Measurements from ENCODE around the gene SACS. TPM values are rescaled to one million over a fixed set of nuclear protein-coding genes. Genes with fewer than 3 reads are reported as not detected.

The SACS gene
- total RNA-seq, 1 donor from 2014 or later, result 150 TPM

DNA sequence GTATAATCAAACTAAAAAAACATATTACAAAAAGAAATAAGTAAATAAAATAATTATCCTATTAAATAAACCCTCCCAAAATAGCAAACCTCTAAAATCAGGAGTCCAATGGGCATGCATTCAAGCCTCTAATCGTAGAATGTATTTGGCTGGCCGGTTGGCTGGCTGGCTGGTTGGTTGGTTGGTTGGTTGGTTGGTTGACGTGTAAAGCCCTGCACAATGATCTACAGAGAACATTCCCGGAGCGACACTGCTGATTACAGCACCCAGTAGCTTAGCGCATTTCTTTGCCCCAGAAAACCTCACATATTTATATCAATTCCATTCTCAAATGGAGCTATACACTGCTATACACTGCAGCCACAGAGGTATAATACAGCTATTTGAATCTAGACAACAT, 65.6 kb downstream of the SACS start:
- DNase-seq (ENCODE audit: low read depth, low spot score), result no peak

DNA sequence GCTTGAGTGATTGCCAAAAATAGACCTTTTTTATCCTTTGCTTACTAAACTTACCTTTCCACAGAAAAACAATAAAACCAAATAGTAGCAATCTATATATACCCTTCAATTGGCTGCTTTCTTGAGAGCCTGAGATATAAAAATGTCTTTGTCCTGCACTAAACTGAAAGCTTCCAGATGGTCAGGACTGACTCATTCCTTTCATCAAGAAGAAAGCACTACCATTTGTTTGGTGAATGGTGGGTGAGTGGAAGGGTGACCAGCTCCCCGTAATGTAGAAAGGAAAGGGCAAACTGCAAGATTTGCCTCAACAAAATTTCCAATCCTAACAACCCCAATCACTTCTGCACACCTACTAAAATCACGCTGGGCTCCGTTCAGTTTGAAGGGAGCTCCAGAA, 67.8 kb downstream of the SACS start:
- DNase-seq (ENCODE audit: low read depth, low spot score), result no peak

DNA sequence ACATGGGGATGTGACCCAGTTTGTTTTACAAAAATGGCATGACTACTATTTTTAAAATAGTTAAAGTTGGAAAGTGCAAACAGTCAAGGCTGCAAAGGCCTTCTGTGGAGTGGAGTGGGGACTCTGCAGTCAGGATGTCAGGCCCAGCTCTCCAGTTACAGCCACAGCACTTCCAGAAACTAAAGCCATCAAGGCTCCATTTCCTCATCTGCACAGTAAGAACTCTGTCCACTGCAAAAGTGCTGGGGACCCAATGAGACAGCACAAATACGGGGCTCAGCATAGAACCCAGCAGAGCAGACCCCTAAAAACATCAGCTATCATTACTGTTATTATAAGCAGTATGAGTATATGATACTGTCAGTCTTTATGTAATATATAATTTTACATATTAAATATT, 73.6 kb downstream of the SACS start:
- no peak for DNase-seq (ENCODE audit: low read depth, low spot score)

DNA sequence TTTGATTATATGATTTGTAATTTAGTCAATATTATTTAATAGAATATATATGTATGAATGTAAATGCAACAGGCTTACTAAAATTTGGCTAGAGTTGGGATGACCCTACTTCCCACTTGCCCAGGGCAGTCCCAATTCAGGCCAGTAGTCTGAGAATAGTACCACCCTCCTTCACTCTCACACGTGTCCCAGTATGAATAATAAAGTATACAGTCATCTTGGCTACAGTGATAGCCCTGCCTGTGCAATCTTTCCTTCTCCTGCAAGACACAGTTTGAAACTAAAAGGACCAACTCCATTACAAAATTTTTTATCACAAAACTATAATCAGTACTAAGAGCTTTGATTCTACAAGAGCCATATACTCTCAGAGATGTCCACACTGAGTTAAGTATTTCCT, 76.2 kb downstream of the SACS start:
- no peak for DNase-seq (ENCODE audit: low read depth, low spot score)

DNA sequence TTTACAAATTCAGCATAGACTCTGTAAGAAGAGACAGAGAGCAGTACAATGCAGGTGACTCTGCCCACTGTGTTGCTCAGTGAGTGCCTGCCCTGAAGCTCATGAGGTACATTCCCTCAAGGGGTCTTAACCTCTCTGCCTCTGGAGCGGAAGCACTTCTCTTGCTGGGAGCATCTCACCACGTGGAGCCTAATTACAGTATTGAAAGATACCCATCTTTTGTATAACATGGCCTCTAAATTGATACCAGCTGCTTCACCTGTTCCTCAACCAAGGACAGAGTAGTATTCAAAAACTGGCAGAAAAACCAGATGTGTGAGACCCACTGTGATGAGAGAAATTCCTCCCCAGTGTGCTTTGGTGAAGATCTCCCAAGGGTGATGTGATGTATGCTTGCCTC, 77.1 kb downstream of the SACS start:
- DNase-seq (ENCODE audit: low read depth, low spot score), result no peak

DNA sequence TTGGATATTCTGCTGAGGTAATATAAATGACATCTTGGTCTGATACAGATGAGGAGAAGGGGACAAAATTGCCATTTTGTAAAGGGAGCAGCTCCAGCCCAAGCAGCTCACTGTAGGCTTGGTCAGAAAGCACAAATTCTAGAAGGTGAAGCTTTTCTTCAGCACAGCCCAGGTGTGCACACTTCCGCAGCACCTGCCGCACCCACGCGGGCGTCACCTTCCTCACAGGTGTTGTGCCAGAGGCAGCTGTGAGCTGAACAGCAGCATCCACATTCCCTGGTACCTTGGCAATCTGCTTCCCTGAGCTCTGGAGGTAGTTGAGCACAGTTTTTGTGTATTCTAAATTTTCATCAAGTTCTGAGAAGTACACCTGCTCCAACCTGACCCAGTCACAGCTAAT, 79.0 kb downstream of the SACS start:
- no peak for DNase-seq (ENCODE audit: low read depth, low spot score)

DNA sequence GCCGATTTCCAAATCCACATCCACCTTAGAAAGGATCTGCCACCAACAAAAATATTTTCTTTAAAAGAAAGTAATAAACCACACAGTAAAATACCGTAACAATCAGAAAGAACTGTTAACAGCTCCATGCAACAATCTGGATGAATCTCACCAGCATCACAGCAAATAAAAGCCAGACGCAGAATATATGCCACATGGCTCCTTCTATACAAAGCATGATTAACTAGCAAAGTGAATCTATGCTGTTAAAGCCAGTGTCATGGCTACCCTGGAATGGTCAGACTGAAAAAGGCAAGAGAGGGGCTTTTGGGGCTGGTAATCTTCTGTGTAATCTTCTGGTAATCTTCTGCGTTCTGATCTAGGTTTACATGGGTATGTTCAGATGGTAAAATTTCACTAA, 81.3 kb downstream of the SACS start:
- DNase-seq (ENCODE audit: low read depth, low spot score), result no peak

DNA sequence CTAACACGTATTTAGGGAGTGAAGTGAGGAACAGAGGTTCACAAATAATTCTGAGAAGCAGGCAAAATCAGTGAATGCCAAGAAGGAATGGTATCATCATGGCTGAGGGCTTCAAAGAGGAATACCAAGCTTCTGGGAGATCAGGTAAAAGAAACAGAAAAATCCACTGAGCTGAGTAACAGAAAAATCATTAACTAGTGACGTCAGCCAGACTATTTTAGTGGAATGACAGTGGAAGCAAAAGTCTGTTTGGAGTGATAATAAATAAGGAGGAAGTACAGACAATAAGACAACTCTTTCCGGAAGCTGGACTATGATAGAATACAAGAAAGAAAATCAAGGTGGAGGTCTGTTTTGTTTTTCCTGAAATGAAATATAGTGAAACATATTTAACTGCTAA, 83.5 kb downstream of the SACS start:
- peak; percentile 11 for DNase-seq (ENCODE audit: low read depth, low spot score)

DNA sequence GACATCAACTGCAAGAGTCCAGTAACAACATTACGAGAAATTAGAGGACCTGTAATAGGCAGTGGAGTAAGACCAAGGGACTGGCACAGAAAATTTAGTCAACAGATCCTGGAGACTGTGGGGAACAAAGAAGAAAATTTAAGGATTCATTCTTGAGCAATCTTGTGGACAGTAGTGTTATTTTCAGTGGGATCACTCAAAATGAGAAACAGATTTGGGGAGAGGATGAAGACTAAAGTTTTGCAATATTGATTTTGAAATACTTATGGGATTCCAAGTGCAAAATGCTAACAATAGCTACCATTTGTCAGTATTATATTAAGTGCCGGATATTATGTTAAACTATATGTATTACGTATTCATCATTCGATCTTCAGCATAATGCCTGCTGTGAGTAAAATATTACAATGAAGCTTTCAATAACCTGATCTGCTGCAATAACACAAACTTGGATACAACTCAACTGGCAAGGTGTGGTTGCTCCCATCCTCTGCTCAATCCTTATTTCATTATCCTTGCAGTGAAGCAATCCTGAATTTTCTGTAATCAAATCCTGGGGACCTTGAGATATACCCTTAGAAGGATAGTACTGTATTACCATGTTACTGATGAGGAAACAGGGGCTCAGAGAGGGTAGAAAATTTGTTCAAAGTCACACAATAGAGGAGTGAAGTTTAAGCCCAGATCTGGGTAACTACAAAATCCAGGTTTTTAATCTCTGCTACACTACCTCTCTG, 84.2 kb downstream of the SACS start:
- no peak for DNase-seq (ENCODE audit: low read depth, low spot score)

DNA sequence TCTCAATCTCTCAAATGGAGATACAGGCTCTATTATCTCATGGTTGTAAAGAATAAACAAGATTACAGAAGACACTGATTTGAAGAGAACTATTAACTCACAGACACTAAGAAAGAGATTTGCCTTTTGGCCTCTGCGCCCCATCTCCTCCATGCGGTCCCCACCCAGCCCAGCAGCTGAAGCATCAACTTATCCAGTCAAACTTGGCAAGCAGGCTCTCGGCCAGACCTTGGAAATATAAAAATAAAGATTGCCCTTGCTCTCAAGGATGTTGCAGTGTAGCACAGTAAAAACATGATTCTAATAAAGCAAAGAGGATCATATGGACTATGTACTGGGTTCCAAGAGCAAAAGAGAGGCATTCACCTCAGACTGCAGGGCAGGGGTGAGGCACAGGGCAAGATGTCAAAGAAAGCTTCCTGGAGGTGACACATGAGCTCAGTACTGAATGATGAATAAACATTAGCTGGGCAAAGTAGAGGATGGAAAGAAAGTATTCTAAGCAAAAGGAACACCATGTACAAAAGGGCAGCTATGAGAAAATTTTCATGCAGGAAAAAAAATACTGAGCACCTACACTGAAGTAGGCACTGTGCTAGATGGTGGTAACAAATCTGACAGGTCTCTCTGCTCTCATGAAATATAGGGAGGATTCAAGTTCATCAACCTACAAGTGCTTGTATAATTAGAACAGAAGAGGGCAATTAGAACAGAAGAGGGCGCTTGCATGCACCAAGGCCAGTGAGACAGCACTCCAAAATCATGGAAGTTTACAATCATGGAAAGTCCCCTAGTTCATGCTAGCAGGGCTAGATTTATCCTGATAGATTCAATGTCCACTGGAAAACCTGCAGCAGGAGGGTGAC, 85.0 kb downstream of the SACS start:
- DNase-seq (ENCODE audit: low read depth, low spot score), result no peak

DNA sequence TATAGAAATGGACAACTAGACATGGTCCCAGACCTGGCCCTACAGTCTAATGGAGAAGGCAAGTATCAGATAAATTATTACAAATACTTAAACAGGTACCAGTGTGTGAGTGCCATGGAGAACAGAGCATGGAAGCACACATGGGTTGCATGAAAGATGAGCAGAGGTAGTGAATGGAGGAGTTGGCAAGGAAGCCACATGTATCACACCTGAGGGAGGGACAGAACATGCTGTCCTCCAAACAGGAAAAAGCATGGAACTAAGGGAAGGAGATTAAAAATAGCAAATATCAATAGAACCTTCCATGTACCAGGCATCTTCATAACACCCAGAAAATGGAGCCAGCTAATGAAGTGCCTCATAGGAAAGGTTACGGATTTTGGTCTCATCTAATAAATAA, 85.9 kb downstream of the SACS start:
- no peak for DNase-seq (ENCODE audit: low read depth, low spot score)

DNA sequence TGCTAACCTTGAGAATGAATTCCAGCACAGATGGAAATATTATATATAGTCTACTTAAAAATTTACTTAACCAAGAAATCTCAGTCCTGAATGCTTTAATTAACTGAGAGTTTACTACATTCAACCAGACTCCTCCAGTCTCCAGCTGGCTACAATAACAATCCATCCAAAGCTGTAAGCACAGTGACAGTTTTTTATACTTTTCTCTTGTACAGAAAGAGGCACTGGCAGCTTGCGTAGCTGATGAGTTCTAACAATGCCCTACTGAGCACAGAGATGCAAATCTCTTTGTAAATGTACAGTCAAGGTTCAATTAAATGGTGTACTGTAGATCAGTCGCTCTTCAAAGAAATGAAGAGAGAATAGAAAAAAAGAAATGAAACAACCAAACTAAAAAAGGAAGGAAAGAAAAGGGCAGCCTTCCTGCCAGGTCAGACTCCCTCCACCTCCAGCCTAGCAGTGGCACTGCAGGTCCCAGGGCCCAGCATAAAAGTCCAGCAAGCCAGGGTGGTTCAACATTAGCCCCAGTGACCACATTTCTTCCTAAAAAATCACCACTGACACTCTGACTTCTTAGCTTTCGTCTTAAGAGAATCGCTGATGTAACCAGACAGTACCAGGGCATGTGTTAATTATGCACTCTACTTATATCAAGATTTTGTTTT, 88.4 kb downstream of the SACS start:
- DNase-seq (ENCODE audit: low read depth, low spot score), result no peak

DNA sequence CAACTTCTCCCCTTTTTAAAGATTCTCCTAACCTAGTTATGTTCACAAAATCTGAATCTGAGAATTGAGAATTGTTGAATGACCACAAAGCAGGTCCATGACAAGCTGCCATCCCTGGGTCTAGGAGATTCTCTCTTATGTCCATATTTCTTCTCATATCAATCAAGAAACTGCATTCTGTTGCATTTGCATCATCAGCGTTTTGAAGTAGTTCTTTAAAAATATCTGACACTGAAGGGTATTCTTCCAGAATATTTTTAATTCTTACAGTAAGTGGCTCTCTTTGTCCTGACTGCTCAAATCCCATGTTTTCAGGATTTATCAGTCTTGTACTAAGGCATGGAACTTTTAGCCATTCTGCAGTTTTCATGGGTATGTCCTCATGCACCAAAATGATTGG, 94.3 kb downstream of the SACS start:
- no peak for DNase-seq (ENCODE audit: low read depth, low spot score)

DNA sequence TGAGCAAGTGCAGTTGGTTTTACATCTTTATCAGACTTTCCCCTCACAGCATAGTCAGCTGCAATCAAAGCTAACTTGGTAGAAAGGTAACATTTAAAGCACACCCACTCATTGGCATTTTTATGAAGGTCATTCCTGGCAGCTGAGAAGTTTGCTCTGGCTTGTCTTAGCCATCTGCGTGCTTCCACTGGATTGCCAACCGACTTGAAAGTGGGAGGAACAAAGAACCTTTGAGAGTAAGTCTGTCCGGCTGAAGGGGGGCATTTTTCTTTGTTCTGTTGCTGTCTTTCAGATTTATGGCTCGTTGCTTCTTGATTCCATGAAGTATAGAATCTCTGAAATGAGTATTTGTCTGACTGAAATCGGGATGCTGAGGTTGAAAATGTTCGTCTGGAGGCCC, 103.1 kb downstream of the SACS start:
- DNase-seq (ENCODE audit: low read depth, low spot score), result no peak

DNA sequence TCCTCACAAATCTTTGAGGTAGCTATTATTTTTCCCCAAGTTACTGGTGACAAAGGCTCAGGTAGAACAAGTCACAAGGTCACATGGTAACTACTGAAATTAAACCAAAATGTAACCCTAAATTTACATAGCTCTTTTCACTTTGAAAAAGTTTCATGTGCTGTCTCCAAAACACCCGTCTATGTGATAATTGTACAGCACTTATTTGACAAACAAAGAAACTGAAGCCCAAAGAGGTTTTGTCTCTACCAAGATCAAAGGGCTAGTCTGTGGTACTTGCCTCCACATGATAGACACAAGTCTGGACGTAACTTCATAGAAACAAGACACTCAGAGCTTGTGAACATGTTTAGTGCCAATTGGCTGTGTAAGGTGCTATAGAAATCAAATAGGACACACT, 108.3 kb downstream of the SACS start:
- DNase-seq (ENCODE audit: low read depth, low spot score), result no peak

DNA sequence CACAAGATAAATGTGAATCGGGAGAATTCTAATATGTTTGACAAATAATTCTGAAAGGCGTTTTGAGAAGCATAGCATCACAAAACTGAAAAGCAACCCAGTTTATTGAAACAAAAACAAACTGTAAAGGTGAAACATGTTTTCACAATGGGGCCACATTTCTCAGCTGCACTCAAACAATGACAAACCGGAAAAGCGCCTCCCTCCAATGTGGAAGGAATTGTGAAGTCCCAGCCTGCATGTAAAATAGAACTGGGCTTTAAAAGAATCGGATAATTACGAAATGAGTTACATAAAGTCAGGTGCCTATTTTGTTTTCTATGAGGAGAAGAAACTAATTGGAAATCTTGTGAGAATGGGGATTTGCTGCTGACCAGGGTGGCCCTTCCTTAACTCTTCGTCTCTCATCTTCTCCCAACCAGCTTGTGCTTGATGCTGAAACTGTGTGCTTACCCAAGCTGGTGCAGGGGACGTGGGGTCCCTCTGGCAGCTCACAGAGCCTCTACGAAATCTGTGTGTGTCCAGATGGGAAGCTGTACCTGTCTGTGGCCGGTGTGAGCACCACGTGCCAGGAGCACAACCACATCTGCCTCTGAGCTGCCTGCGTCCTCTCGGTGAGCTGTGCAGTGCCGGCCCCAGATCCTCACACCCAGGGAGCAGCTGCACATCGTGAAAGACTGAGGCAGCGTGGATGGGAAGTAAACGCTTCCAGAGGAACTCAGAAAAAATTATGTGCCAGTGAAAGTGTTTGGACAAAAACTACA, 109.4 kb downstream of the SACS start:
- DNase-seq (ENCODE audit: low read depth, low spot score), result no peak

DNA sequence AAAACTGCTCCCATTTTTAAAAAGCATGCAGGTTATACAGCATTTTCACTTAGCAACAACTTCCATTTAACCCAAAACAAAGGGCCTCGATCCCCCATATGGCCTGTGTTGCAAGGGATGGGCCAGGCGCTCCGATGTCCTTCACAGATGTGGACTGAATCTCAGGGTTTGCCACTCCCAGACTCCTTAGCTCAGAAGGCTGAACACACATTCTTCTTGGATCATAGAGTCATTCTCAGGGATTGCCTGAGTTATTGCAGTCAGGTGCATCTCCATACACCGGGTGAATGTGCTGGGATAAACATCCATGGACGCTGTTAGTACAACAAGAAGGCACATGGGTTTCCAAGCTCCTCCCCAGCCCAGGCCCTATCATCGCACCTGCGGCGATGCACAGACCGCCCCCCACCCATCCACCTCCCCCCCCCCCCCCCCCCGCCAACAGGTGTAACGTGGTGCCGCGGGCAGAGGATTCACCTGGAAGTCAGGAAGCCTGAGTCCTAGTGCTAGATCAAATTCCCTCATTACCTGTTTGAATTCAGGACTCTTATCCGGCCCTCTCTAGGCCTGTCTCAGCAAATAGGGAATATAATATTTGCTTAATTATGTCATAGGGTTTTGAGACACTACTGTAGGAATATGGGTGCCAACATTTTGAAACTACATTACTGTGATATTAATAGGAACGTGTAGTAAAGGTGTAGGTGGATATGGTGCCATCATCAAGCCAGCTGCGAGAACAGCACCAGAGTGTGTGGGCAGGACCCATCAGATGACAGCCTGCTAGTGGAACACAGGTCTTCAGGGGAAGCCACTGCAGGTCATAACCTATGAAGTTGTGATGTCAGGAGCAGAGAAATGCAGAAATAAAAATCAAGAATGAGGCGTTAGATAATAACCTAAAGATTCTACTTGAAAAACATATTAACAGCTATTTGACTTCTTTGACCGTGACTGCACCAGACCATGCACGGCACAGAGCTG, 110.9 kb downstream of the SACS start:
- DNase-seq (ENCODE audit: low read depth, low spot score), result no peak

DNA sequence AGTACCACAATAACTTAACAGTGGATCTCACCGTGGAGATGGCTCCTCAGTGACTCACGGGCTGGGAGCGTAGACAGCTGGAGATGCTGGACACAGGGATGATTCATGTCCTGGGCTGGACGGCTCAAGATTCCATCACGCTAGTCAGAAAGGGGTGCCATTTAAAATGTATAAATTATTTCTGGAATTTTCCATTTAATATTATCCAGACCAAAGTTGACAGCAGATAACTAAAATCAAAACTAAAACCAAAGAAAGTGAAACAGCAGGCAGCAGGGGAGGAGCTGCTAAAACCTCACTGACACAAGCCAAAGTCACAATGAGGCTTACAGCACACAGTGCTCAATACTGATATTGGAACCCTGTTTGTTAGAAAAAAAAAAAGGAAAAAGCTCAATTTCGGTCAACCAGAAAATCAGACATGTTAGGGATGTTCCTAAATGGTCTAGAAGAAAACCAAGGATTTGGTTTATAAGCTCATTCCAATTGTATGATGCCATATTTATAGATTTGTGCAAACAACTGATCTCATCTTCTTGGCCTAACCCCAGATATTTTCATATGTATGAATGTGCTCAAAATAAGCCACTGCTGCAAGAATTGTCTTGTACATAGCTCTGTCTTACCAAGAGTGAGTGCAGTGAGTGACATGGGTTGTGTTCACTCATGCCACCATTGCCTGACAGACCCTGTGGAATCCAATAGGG, 111.8 kb downstream of the SACS start:
- peak; percentile 83 for DNase-seq (ENCODE audit: low read depth, low spot score)

DNA sequence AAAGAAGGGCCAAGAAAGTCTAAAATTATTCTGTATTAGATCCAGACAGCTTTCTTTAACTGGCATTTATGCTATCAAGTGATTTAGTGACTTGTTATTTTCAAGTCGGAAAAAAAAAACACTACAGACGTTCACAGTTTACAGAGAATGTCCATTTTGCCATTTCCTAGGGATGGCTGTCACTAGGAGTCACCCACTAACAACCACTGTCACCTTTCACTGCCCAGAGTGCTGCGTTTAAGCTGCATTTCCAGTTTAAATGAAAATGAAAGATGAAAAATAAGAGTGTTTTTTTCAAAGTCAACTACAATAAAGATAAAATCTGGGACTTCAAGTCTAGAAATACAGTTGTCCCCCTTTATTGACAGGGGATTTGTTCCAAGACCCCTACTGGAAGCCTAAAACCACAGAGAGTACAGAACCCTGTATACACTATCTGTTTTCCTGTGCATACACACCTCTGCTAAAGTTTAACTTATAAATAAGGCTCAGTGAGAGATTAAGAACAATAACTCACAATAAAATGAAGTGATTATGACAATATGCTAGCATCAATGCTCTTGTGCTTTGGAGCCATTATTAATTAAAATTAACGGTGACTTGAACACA, 112.5 kb downstream of the SACS start:
- no peak for DNase-seq (ENCODE audit: low read depth, low spot score)

DNA sequence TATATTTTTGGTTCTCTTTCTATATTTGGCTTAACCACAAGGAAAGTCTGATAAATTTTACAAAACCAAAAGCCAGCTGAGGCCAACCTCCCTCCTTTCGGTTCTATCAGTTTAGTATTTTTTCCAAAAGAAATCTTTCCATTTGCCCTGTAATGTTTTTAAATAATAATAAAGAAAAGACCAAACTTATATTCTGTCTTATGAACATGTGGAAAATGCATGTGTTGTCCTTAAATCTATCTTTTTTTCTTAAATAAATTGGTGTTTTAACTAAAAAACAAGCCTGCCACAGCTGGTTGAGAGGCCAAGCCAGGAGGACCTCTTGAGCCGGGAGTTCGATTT, 113.6 kb downstream of the SACS start:
- DNase-seq (ENCODE audit: low read depth, low spot score), result no peak

Data from pulmonary artery endothelial cell (primary cell).